ENCODE measurements around the gene CAMKK2. TPM values are rescaled to one million over a fixed set of nuclear protein-coding genes. Genes with fewer than 3 reads are reported as not detected.
"Not testable (repeated sequence)": the region's sequence is repeated elsewhere in the genome, so short reads cannot be mapped to it uniquely, and the experiment has no call there.

The CAMKK2 gene
- total and polyA plus RNA-seq, 8 donors: 9.3 to 26.7 (median 13.0) TPM

DNA sequence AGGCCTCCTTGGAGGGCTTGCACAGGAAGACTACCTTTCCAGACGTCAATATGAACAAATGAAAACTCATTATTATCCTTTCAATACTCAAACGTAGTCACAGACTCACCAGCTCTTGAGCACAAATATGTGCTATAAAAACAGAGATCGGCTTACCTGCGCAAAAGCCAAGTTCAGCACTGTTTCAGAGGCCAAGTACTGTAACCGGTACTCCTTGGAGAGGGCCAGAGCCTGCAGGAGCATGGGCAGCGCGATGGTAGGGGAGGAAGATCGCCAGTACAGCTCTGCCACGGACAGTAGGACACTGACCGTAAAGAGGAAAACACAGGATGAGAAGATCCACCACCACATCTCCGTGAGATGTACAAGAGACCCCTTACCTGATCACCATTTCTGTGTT lies 21.6 kb upstream of the CAMKK2 start:
- Histone ChIP-seq H3K27me3 (no peaks in the 10 kb centered on the region), H3K4me3 (no peak overlapping the region), H3K36me3 (peaks cover 0 to 28% (median 12%) of the 10 kb centered on the region in 3 donors), H3K9me3 (no peaks in the 10 kb centered on the region), H3K27ac (no peak overlapping the region), H3K4me1 (no peaks in the 10 kb centered on the region)
- no peak for DNase-seq
- peak in 1 of 4 donors; percentile 15 for ATAC-seq
- FAIRE-seq: no peak
- intact Hi-C loops (cut with DNase I): no loop called here
- TF ChIP-seq, protein P1, sequence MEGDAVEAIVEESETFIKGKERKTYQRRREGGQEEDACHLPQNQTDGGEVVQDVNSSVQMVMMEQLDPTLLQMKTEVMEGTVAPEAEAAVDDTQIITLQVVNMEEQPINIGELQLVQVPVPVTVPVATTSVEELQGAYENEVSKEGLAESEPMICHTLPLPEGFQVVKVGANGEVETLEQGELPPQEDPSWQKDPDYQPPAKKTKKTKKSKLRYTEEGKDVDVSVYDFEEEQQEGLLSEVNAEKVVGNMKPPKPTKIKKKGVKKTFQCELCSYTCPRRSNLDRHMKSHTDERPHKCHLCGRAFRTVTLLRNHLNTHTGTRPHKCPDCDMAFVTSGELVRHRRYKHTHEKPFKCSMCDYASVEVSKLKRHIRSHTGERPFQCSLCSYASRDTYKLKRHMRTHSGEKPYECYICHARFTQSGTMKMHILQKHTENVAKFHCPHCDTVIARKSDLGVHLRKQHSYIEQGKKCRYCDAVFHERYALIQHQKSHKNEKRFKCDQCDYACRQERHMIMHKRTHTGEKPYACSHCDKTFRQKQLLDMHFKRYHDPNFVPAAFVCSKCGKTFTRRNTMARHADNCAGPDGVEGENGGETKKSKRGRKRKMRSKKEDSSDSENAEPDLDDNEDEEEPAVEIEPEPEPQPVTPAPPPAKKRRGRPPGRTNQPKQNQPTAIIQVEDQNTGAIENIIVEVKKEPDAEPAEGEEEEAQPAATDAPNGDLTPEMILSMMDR (IDR thresholded peaks at IDR 0.05): no peak
- WGBS, 2 donors: 91 to 92% methylated on average over 11 of the region's 11 CpGs

DNA sequence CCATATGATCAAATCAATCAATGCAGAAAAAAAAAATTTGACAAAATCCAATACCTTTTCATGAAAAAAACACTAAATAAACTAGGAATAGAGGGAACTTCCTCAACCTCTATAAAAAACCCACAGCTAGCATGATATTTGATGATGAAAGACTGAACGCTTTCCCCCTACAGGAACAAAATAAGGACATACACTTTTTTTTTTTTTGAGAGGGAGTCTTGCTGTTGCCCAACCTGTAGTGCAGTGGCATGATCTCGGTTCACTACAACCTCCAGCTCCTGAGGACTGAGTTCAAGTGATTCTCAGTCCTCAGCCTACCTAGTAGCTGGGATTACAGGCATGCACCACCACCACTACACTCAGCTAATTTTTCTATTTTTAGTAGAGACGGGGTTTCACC lies 17.9 kb upstream of the CAMKK2 start:
- intact Hi-C loops (cut with DNase I): no loop called here
- 89 to 97% methylated on average over 3 of the region's 3 CpGs for WGBS, 2 donors

DNA sequence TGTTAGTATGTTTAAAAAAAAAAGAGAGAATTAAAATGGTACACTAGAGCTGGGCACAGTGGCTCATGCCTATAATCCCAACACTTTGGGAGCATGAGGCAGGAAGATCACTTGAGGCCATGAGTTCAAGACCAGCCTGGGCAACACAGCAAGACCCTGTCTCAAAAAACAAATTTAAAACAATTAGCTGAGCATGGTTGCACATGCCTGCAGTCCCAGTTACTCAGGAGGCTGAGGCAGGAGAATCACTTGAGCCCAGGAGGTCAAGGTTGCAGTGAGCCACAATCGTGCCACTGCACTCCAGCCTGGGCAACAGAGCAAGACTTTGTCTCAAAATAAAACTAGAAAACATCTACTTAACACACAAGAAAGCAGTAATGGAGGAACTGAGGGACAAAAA lies 13.7 kb upstream of the CAMKK2 start:
- H3K4me3 ChIP-seq; intact Hi-C loops (cut with DNase I); FAIRE-seq; ATAC-seq; H3K27me3 ChIP-seq; DNase-seq; H3K9me3 ChIP-seq; H3K27ac ChIP-seq; H3K4me1 ChIP-seq: not testable (repeated sequence)
- peaks cover 0 to 31% (median 7%) of the 10 kb centered on the region in 3 donors for H3K36me3 ChIP-seq
- WGBS, 2 donors: 73 to 78% methylated on average over 1 of the region's 1 CpG

More for the DNA sequence above, 17.9 kb upstream of the CAMKK2 start:
- Histone ChIP-seq H3K27me3 (no peaks in the 10 kb centered on the region), H3K4me1 (no peaks in the 10 kb centered on the region), H3K27ac (no peak overlapping the region), H3K9me3 (no peaks in the 10 kb centered on the region), H3K4me3 (no peak overlapping the region), H3K36me3 (peaks cover 0 to 35% (median 6%) of the 10 kb centered on the region in 3 donors)
- DNase-seq: no peak
- TF ChIP-seq, protein P1 (IDR thresholded peaks at IDR 0.05): no peak
- no peak for FAIRE-seq
- ATAC-seq: no peak

DNA sequence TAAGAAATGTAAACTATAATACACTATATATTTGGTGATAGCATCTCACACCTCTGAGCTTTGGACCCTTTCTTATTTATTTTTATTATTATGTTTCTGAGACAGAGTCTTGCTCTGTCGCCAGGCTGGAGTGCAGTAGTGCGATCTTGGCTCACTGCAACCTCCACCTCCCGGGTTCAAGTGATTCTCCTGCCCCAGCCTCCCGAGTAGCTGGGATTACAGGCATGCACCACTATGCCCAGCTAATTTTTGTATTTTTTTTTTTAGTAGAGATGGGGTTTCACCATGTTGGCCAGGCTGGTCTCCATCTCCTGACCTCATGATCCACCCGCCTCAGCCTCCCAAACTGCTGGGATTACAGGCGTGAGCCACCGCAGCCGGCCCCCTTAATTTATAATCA lies 10.9 kb upstream of the CAMKK2 start:
- not testable (repeated sequence) for H3K27ac ChIP-seq, DNase-seq
- 95 to 97% methylated on average over 8 of the region's 8 CpGs for WGBS, 2 donors

DNA sequence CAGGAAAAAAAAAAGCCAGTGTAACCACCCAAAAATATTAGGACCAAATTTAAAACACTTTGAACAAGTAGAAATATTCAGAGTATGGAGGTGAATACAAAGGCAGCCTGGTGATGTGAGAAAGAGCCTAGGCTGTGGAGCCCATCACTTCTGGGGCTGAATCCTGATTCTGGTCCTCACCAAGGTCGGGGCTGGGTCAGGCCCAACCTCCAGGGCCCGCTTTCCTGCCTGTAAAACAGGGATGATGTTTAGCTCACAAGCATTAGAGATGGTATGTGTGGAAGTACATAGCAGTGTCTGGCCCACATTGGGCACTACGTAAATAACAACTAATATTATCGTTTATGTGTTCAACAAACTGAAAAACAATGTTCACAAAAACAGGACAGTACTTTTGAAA lies 7.8 kb upstream of the CAMKK2 start:
- Histone ChIP-seq H3K4me1 (peaks cover 0 to 4% (median 0%) of the 10 kb centered on the region in 3 donors), H3K27ac (no peak overlapping the region), H3K36me3 (peaks cover 0 to 11% (median 7%) of the 10 kb centered on the region in 3 donors), H3K27me3 (no peaks in the 10 kb centered on the region), H3K9me3 (no peaks in the 10 kb centered on the region), H3K4me3 (no peak overlapping the region)
- ATAC-seq (no peak), FAIRE-seq (no peak), DNase-seq (no peak)
- TF ChIP-seq, protein P1 (IDR thresholded peaks at IDR 0.05): no peak
- WGBS, 2 donors: 77% methylated on average over 4 of the region's 4 CpGs
- intact Hi-C loops (cut with DNase I): no loop called here

More for the DNA sequence above, 10.9 kb upstream of the CAMKK2 start:
- H3K4me1 ChIP-seq; intact Hi-C loops (cut with DNase I); ATAC-seq; H3K9me3 ChIP-seq; H3K27me3 ChIP-seq; FAIRE-seq; H3K4me3 ChIP-seq: not testable (repeated sequence)
- H3K36me3 ChIP-seq: peaks cover 0 to 31% (median 7%) of the 10 kb centered on the region in 3 donors

DNA sequence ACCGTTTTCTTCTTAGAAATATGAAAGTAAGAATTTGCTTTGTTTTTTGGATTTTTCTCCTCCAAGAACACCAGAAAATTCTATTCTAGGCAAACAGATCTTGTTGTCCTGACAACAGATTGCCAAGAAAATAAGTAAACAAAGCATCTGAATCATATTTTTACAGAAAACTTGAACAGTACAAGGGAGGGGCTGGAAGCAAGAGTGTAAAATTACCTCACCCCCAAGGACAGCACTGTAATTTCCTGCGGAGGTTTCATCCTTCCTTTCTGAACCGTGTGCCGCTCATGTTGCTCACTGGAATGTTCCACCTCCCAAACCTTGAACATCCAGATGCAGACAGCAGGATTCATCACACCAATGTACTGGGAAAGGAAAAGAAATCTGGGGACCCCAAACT lies 5.4 kb upstream of the CAMKK2 start:
- DNase-seq: no peak
- H3K4me1 ChIP-seq: peaks cover 0 to 8% (median 0%) of the 10 kb centered on the region in 3 donors
- no peak for FAIRE-seq
- no peak for ATAC-seq
- H3K9me3 ChIP-seq: no peaks in the 10 kb centered on the region
- intact Hi-C loops (cut with DNase I): no loop called here
- TF ChIP-seq, protein P1 (IDR thresholded peaks at IDR 0.05): no peak
- H3K36me3 ChIP-seq: no peaks in the 10 kb centered on the region
- H3K4me3 ChIP-seq: no peak overlapping the region
- WGBS, 2 donors: 75 to 81% methylated on average over 4 of the region's 4 CpGs
- no peak overlapping the region for H3K27ac ChIP-seq
- no peaks in the 10 kb centered on the region for H3K27me3 ChIP-seq
